IPS-20b (cell line): ENCODE data around the gene AIF1L.

Source experiments
- H3K27ac ChIP-seq: one replicate; pipeline ENCODE4 v1.5.1; 2013; ENCODE audit warnings: low read length
- H3K27me3 ChIP-seq: 2 replicates; pipeline ENCODE4 v1.6.1; 2013; ENCODE audit warnings: mild to moderate bottlenecking, low read length, inconsistent platforms; ENCODE audit not compliant: insufficient read depth
- H3K36me3 ChIP-seq: 2 replicates; pipeline ENCODE4 v1.6.1; 2013; ENCODE audit warnings: low read depth, mild to moderate bottlenecking, inconsistent platforms, low read length, moderate library complexity; ENCODE audit not compliant: insufficient read depth
- H3K4me1 ChIP-seq: 2 replicates; pipeline ENCODE4 v1.6.1; 2013; ENCODE audit warnings: mild to moderate bottlenecking, control low read depth, inconsistent platforms, low read length, moderate library complexity; ENCODE audit not compliant: insufficient read depth
- H3K4me3 ChIP-seq: 2 replicates; pipeline ENCODE4 v1.5.1; 2013; ENCODE audit warnings: mild to moderate bottlenecking, low read length, inconsistent platforms
- H3K9ac ChIP-seq: 2 replicates; pipeline ENCODE4 v1.6.1; 2013; ENCODE audit warnings: low read depth, mild to moderate bottlenecking, inconsistent platforms, low read length, moderate library complexity
- H3K9me3 ChIP-seq: 2 replicates; pipeline ENCODE4 v1.6.1; 2013; ENCODE audit warnings: mild to moderate bottlenecking, low read depth, low read length, inconsistent platforms; ENCODE audit not compliant: insufficient read depth

AIF1L gene

DNA sequence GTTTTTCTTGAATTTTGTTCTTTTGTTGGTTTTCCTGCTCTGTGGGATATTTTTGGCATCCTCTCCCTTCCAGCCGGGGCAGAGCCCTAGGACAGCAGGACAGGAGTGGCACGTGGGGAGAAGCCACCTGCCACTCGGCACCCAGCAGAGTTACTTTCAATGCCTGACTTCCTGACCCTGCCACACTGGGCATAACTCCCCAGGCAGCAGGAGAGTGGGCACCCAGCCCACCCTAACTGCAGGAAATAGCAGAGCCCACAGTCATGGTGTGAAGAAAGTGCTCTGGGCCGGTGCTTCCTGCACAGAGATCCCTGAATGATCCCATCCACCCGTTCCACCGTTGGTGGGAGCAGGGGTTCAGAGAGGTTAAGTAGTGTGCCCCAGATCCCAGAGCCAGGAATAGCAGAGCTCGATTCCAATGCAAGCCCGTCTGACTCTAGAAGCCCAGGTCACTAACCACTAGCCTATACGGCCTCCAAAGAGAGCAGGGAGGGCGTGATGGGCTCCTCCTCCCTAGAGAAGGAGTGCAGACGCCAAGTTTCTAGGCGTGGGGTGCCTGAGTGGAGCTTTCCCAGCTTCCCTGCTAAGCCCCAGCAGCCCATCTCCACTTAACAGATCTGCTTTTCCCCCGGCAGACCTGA lies 20.9 kb downstream of the AIF1L start:
- Histone ChIP-seq H3K27ac (no peak overlapping the region), H3K9ac (no peak overlapping the region), H3K27me3 (no peaks in the 10 kb centered on the region), H3K36me3 (peaks cover 91% of the 10 kb centered on the region), H3K9me3 (no peaks in the 10 kb centered on the region), H3K4me3 (no peak overlapping the region), H3K4me1 (peaks cover under 1% of the 10 kb centered on the region; the same call in 1 of the 2 replicates)

DNA sequence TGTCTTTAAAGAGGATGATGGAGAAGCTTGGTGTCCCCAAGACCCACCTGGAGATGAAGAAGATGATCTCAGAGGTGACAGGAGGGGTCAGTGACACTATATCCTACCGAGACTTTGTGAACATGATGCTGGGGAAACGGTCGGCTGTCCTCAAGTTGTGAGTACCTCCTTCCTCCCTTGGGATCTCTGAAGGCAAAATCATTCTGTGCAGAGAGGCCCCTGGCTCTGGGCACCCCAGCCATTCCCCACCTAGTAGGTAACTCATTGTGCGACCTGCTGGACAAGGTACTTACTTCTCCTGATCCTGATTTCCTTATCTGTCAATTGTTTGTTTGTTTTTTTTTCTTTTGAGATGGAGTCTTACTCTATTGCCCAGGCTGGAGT lies 21.4 kb downstream of the AIF1L start:
- no peaks in the 10 kb centered on the region for H3K9me3 ChIP-seq
- no peak overlapping the region for H3K27ac ChIP-seq
- H3K4me3 ChIP-seq, result no peak overlapping the region
- H3K36me3 ChIP-seq, result peaks cover 89% of the 10 kb centered on the region
- H3K4me1 ChIP-seq, result no peaks in the 10 kb centered on the region
- H3K27me3 ChIP-seq, result no peaks in the 10 kb centered on the region
- H3K9ac ChIP-seq, result no peak overlapping the region

DNA sequence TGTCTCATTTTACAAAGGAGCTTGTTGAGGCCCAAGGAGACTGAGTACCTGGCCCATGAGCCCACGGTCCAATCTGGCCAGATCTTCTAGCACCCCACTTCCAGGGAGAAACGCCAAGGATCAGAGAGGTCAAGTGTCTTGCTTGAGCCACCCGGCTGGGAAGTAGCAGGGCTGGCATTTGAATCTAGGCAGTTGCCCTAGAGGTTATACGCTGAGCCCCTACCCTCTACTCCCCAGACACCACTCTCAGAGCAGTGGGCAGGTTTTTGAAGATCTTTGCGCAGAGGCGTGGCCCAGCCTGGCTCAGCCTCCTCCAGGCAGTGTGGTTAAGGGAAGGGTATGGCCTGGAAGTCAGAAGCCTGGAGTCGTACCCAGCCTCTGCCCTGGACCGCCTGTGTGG lies 23.3 kb downstream of the AIF1L start:
- Histone ChIP-seq H3K4me1 (peaks cover 1% of the 10 kb centered on the region; the same call in 1 of the 2 replicates), H3K27ac (no peak overlapping the region), H3K9ac (no peak overlapping the region), H3K9me3 (no peaks in the 10 kb centered on the region), H3K36me3 (peaks cover 77% of the 10 kb centered on the region), H3K4me3 (no peak overlapping the region), H3K27me3 (no peaks in the 10 kb centered on the region)

DNA sequence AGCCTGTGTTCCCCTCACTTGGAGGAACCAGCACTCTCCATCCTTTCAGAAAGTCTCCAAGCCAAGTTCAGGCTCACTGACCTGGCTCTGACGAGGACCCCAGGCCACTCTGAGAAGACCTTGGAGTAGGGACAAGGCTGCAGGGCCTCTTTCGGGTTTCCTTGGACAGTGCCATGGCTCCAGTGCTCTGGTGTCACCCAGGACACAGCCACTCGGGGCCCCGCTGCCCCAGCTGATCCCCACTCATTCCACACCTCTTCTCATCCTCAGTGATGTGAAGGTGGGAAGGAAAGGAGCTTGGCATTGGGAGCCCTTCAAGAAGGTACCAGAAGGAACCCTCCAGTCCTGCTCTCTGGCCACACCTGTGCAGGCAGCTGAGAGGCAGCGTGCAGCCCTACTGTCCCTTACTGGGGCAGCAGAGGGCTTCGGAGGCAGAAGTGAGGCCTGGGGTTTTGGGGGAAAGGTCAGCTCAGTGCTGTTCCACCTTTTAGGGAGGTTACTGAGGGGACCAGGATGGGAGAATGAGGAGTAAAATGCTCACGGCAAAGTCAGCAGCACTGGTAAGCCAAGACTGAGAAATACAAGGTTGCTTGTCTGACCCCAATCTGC lies 24.4 kb downstream of the AIF1L start:
- Histone ChIP-seq H3K4me3 (no peak overlapping the region), H3K4me1 (peaks cover 6% of the 10 kb centered on the region; the same call in 1 of the 2 replicates), H3K36me3 (peaks cover 68% of the 10 kb centered on the region), H3K27ac (no peak overlapping the region), H3K27me3 (no peaks in the 10 kb centered on the region), H3K9ac (no peak overlapping the region), H3K9me3 (no peaks in the 10 kb centered on the region)

DNA sequence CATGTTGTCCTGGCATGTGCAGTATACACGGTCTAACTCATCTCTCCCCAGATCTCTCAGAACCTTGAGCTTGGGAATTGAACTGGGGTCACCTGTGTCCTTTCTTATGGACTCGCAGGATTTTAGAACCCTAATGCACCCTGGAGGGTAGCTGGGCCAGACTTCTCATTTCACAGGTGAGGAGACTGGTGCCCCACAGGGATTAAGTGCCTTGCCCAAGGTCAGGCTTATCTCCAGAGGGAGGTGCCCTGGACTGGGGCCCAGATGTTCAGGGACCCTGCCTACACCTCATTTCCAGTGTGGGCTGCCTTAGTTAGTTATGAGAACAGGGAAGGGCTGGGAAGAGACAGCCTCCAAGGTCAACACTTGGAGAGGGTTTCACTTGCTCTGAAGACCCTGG lies 25.0 kb downstream of the AIF1L start:
- Histone ChIP-seq H3K4me1 (peaks cover 6% of the 10 kb centered on the region; the same call in 1 of the 2 replicates), H3K27ac (no peak overlapping the region), H3K9ac (no peak overlapping the region), H3K9me3 (no peaks in the 10 kb centered on the region), H3K27me3 (no peaks in the 10 kb centered on the region), H3K4me3 (no peak overlapping the region), H3K36me3 (peaks cover 62% of the 10 kb centered on the region)

DNA sequence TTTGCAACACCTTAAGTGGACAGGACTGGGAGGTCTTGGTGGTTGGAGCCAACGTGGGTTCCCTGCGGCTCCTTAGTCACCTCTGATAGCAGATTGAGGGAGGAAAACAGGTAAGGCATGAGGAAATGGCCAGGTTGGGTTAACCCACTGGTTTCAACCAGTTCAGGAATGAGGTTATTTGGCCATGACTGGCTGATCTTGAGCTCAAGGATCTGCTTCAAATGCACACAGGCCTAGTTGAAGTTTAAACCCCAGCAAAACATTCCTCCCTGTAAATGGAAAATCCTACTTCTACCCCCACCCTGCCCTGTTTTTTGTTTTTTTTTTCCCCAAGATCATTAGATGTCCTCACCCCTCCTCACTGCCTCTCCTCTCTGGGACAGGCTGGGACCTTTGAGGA lies 25.8 kb downstream of the AIF1L start:
- Histone ChIP-seq H3K4me1 (peaks cover 6% of the 10 kb centered on the region; the same call in 1 of the 2 replicates), H3K36me3 (peaks cover 55% of the 10 kb centered on the region), H3K9ac (no peak overlapping the region)

DNA sequence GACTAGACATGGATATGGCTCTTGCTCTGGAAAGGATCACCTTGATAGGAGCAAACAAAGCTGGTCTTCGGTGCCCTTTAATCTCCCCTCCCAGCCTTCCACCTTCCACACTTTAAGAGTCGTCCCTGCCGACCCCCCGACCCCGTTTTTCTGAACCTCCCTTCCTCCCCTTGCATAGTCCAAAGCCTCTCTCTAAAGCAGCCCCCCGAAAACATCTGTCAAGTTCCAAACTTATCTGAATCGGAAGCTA lies 28.6 kb downstream of the AIF1L start:
- H3K4me3 ChIP-seq, result peak overlapping the region; percentile 97
- H3K9ac ChIP-seq, result peak overlapping the region; percentile 100
- H3K36me3 ChIP-seq, result peaks cover 55% of the 10 kb centered on the region
- H3K9me3 ChIP-seq, result no peaks in the 10 kb centered on the region
- peaks cover 6% of the 10 kb centered on the region; the same call in 1 of the 2 replicates for H3K4me1 ChIP-seq
- H3K27me3 ChIP-seq, result no peaks in the 10 kb centered on the region
- H3K27ac ChIP-seq, result peak overlapping the region; percentile 100

More for the DNA sequence above, 25.8 kb downstream of the AIF1L start:
- Histone ChIP-seq H3K27me3 (no peaks in the 10 kb centered on the region), H3K4me3 (no peak overlapping the region), H3K27ac (no peak overlapping the region), H3K9me3 (no peaks in the 10 kb centered on the region)

DNA sequence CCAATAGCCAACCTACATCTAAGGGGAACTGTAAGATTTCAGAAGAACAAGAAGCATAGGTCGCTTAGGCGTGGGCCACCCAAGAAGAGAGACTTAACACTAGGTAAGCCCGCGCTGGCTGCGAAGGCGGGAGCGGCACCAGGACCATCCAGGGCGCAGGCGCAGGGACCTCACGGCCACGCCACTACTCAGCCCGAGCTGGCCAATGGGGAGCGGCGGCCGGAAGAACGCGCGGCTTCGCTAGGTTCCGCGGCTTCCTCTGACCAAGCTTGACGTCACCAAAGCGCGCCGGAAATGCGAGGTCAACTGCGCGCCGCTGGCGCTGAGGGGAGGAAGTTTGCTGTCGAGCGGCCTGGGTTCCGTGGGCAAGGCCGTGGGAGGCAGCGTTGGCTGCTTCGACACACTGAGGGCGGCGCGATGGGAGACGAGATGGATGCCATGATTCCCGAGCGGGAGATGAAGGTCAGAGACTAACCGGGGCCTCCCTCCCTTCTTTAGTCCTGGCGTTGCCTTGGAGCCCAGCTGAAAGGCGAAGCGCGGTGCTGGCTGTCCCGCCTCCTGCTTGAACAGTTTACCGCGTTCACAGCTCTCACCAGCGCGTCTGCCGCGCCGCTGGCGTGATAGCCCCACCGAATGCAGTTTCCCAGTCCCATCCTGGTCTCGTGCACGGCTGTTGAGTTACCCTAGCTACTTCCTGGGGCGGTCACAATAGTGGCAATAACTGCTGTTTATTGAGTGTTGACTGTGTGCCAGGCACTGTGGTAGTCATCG lies 29.1 kb downstream of the AIF1L start, which contains the start of gene NUP214:
Gene NUP214, plus strand, starts transcription at position 299 of the 771 bp plus-strand sequence. Its CDS starts 119 bp downstream, at position 418.
- no peaks in the 10 kb centered on the region for H3K9me3 ChIP-seq
- H3K27ac ChIP-seq, result peak within 1 kb of the TSS; percentile 100
- H3K9ac ChIP-seq, result peak within 1 kb of the TSS; percentile 100
- H3K36me3 ChIP-seq, result peaks cover 54% of the 10 kb centered on the region
- no peaks in the 10 kb centered on the region for H3K27me3 ChIP-seq
- H3K4me1 ChIP-seq, result peaks cover 6% of the 10 kb centered on the region; the same call in 1 of the 2 replicates
- H3K4me3 ChIP-seq, result peak within 1 kb of the TSS; percentile 97

DNA sequence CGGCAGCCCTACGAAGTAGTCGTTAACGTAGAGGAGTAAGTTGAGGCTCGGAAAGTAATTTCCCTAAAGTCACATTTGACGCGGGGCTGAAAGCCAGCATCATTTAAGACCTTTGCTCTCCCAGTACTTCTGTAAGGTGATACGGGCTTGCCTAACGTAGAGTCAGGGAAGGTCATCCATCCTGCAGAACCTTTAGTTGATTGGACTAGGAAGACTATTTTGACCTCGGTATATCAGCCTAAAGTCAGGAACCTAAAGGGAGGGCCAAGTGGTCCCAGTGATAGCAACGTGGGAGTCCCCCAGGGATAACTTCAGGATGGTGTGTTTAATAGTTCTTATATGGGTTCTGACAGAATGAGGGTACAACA lies 29.7 kb downstream of the AIF1L start:
- Histone ChIP-seq H3K36me3 (peaks cover 54% of the 10 kb centered on the region), H3K27ac (no peak overlapping the region), H3K9me3 (no peaks in the 10 kb centered on the region)

DNA sequence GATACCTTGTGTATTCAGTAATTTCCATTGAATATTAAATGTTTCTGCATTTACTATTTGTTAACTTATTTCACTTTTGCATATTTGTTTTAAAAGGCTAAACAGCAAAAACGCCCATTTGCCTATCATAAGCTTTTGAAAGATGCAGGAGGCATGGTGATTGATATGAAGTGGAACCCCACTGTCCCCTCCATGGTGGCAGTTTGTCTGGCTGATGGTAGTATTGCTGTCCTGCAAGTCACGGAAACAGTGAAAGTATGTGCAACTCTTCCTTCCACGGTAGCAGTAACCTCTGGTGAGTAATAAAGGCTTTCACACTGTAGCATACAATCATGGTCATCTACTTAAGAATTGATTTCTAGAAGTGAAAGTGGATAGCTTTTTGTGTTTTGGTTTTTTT lies 32.9 kb downstream of the AIF1L start:
- Histone ChIP-seq H3K36me3 (peaks cover 68% of the 10 kb centered on the region), H3K9ac (no peak overlapping the region), H3K27me3 (no peaks in the 10 kb centered on the region), H3K9me3 (no peaks in the 10 kb centered on the region), H3K4me1 (peaks cover 6% of the 10 kb centered on the region; the same call in 1 of the 2 replicates), H3K27ac (no peak overlapping the region), H3K4me3 (no peak overlapping the region)

More for the DNA sequence above, 29.7 kb downstream of the AIF1L start:
- H3K27me3 ChIP-seq, result no peaks in the 10 kb centered on the region
- H3K9ac ChIP-seq, result peak overlapping the region; percentile 100
- peak overlapping the region; percentile 97 for H3K4me3 ChIP-seq
- peaks cover 6% of the 10 kb centered on the region; the same call in 1 of the 2 replicates for H3K4me1 ChIP-seq

DNA sequence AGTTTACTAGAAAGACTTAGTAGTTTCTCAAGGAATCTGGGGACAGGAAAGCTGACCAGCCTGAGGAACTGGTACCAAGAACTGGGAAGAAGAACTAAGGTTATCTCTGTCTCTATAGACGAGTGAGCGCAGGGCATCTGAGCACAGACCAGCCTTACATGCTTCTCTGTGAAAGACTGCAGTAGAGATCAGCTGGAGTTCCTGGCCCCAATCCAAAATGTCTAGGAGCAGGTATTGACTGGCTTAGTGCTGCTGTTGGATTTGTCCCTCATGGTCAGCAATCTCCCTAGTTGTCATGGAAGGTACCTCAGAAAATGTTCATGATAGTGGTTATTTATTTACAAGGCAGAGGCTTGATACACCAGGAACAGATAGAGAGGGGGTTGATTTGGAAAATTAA lies 42.3 kb downstream of the AIF1L start:
- Histone ChIP-seq H3K9ac (no peak overlapping the region), H3K4me3 (no peak overlapping the region), H3K9me3 (no peaks in the 10 kb centered on the region), H3K27ac (no peak overlapping the region), H3K36me3 (peaks cover 95% of the 10 kb centered on the region), H3K4me1 (no peaks in the 10 kb centered on the region), H3K27me3 (no peaks in the 10 kb centered on the region)

DNA sequence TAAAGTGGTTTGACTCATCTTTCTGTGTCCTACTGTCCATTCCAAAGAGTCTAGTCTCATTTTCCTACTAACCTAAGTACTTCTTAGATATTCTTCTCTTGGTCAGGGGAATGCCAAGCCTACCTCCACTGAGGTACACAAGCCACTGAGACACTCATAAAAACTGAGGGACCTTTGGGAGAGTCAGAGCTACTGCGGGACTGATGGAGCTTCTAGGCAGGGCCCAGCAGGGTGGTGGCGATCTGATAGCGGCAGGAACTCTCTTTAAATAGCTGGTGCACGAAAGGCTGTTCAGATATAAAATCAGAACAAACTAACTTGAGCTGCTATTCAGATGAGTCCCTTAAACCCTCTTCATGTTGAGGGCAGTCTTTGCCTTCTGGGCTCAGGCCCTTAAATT lies 43.8 kb downstream of the AIF1L start:
- Histone ChIP-seq H3K4me1 (no peaks in the 10 kb centered on the region), H3K9me3 (no peaks in the 10 kb centered on the region), H3K27ac (no peak overlapping the region), H3K36me3 (peaks cover 95% of the 10 kb centered on the region), H3K9ac (no peak overlapping the region), H3K4me3 (no peak overlapping the region), H3K27me3 (no peaks in the 10 kb centered on the region)
